Neural crest cell (in vitro differentiated cells): ENCODE results near the gene PRKCB. TPM values are rescaled to one million over a fixed set of nuclear protein-coding genes. Genes with fewer than 3 reads are reported as not detected.

Experiments
- DNase-seq: peaks from one replicate; pipeline ENCODE4 v3.0.0; 2021; ENCODE audit warnings: low read depth, mixed read lengths, low spot score
- H3K27ac Mint-ChIP-seq: one replicate; pipeline ENCODE4 v1.8.0; 2021; ENCODE audit warnings: mild to moderate bottlenecking, mixed read lengths; ENCODE audit not compliant: unreplicated experiment
- H3K27me3 Mint-ChIP-seq: 2 replicates; pipeline ENCODE4 v1.8.0; 2021; ENCODE audit warnings: low read depth, mild to moderate bottlenecking, mixed read lengths
- H3K36me3 Mint-ChIP-seq: 2 replicates; pipeline ENCODE4 v1.8.0; 2021; ENCODE audit warnings: low read depth, mild to moderate bottlenecking, mixed read lengths
- H3K4me1 Mint-ChIP-seq: 2 replicates; pipeline ENCODE4 v1.8.0; 2021; ENCODE audit warnings: mixed read lengths
- H3K4me3 Mint-ChIP-seq: one replicate; pipeline ENCODE4 v1.8.0; 2021; ENCODE audit warnings: mild to moderate bottlenecking, mixed read lengths
- H3K9me3 Mint-ChIP-seq: 2 replicates; pipeline ENCODE4 v1.8.0; 2021; ENCODE audit warnings: mixed read lengths
- CTCF ChIP-seq: fragments of 200-600 bp; sonication (generic); conservative IDR thresholded peaks from 2 replicates; pipeline ENCODE4 v1.5.0; 2021; ENCODE audit warnings: antibody characterized with exemption, mild to moderate bottlenecking
- total RNA-seq: library from RNA; stranded (reverse); gene quantifications from 2 replicates; pipeline ENCODE4 v1.2.1, GENCODE V29; 2021

Gene PRKCB
- total RNA-seq, 1 donor from 2014 or later: 0.77 TPM

GRCh38 chr16:24164416-24164815 lies 328.6 kb downstream of the PRKCB start:
- Mint-ChIP-seq H3K4me3 (no peak overlapping the region), H3K36me3 (no peaks in the 10 kb centered on the region), H3K9me3 (no peaks in the 10 kb centered on the region), H3K4me1 (no peaks in the 10 kb centered on the region), H3K27ac (no peak overlapping the region), H3K27me3 (peaks cover 17% of the 10 kb centered on the region)
- TF ChIP-seq CTCF: no peak
- no peak for DNase-seq

- Mint-ChIP-seq H3K27me3 (peaks cover 17% of the 10 kb centered on the region), H3K4me3 (no peak overlapping the region), H3K4me1 (no peaks in the 10 kb centered on the region), H3K9me3 (no peaks in the 10 kb centered on the region), H3K27ac (no peak overlapping the region), H3K36me3 (no peaks in the 10 kb centered on the region)
- DNase-seq: no peak
- TF ChIP-seq CTCF: no peak
These were observed 329.5 kb downstream of the PRKCB start for GRCh38 chr16:24165273-24165672.

GRCh38 chr16:24166661-24167528 lies 331.1 kb downstream of the PRKCB start:
- no peaks in the 10 kb centered on the region for H3K36me3 Mint-ChIP-seq
- no peaks in the 10 kb centered on the region for H3K9me3 Mint-ChIP-seq
- no peak overlapping the region for H3K4me3 Mint-ChIP-seq
- no peaks in the 10 kb centered on the region for H3K4me1 Mint-ChIP-seq
- no peak overlapping the region for H3K27ac Mint-ChIP-seq
- peaks cover 17% of the 10 kb centered on the region for H3K27me3 Mint-ChIP-seq
- TF ChIP-seq CTCF: no peak
- DNase-seq: no peak

GRCh38 chr16:24168856-24169255 lies 333.1 kb downstream of the PRKCB start:
- H3K36me3 Mint-ChIP-seq: no peaks in the 10 kb centered on the region
- no peak overlapping the region for H3K4me3 Mint-ChIP-seq
- H3K4me1 Mint-ChIP-seq: no peaks in the 10 kb centered on the region
- TF ChIP-seq CTCF: no peak
- H3K9me3 Mint-ChIP-seq: no peaks in the 10 kb centered on the region
- H3K27me3 Mint-ChIP-seq: peaks cover 15% of the 10 kb centered on the region
- DNase-seq: no peak
- H3K27ac Mint-ChIP-seq: no peak overlapping the region

- no peak overlapping the region for H3K4me3 Mint-ChIP-seq
- H3K4me1 Mint-ChIP-seq: no peaks in the 10 kb centered on the region
- H3K27ac Mint-ChIP-seq: no peak overlapping the region
- H3K9me3 Mint-ChIP-seq: no peaks in the 10 kb centered on the region
- no peaks in the 10 kb centered on the region for H3K36me3 Mint-ChIP-seq
- DNase-seq: no peak
- TF ChIP-seq CTCF: no peak
- peaks cover 14% of the 10 kb centered on the region for H3K27me3 Mint-ChIP-seq
These were observed 334.6 kb downstream of the PRKCB start for GRCh38 chr16:24170407-24170806.
